GM12864 (cell line): ENCODE measurements around the gene DENND1A.

ENCODE experiments used
- DNase-seq: peaks from one replicate; pipeline ENCODE4 v3.0.0-alpha.2; 2011; ENCODE audit warnings: low read depth
- H3K4me3 ChIP-seq: 2 replicates; pipeline ENCODE4 v1.5.1; 2011; ENCODE audit warnings: mild to moderate bottlenecking, low read depth, low read length, control low read depth
- TF ChIP-seq, protein P1 (sequence below): IDR thresholded peaks from 2 replicates; pipeline ENCODE4 v1.5.1; 2011; ENCODE audit warnings: low read depth, mild to moderate bottlenecking, moderate library complexity, low read length, control low read depth, inconsistent platforms; ENCODE audit errors: missing control alignments

Gene DENND1A

DNA sequence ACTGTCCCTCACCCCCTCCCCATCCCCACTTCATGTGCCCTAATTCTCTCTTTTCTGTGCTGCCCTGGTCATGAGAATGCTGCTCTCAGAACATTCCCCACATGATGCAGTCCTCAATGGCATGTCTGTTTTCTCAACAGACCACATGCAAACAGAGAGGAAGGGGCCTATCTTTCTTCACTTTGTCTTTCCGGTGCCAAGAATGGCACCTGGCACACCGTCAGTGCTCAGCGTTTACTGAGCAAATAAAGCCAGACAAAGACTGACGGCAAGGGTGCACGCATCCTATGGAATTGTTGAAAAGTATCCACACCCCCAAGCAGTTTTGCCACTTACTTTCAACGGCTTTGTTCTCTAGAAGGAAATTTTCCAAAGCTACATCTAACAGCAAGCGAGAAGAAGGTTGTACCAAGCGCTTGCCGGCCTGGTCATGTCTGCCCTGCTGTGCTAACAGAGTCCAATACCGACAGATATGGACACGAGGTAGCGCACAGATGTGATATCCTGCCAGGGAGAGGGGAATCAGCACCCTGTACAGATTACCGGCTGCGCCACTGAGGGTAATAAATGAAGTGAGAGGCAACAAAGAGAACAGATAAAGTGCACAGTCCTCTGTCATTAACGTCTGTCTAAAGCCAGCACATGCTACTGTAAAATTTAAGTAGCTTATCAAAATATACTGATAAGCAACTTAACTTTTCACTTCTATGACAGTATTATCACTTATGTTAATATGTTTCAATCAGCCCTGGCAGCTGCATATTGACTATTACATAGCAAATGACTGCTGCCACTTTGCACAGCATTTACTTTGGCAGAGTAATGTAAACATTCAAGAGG lies 251.7 kb downstream of the DENND1A start:
- TF ChIP-seq, protein P1, sequence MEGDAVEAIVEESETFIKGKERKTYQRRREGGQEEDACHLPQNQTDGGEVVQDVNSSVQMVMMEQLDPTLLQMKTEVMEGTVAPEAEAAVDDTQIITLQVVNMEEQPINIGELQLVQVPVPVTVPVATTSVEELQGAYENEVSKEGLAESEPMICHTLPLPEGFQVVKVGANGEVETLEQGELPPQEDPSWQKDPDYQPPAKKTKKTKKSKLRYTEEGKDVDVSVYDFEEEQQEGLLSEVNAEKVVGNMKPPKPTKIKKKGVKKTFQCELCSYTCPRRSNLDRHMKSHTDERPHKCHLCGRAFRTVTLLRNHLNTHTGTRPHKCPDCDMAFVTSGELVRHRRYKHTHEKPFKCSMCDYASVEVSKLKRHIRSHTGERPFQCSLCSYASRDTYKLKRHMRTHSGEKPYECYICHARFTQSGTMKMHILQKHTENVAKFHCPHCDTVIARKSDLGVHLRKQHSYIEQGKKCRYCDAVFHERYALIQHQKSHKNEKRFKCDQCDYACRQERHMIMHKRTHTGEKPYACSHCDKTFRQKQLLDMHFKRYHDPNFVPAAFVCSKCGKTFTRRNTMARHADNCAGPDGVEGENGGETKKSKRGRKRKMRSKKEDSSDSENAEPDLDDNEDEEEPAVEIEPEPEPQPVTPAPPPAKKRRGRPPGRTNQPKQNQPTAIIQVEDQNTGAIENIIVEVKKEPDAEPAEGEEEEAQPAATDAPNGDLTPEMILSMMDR = no peak
- H3K4me3 ChIP-seq = no peak overlapping the region
- no peak for DNase-seq

DNA sequence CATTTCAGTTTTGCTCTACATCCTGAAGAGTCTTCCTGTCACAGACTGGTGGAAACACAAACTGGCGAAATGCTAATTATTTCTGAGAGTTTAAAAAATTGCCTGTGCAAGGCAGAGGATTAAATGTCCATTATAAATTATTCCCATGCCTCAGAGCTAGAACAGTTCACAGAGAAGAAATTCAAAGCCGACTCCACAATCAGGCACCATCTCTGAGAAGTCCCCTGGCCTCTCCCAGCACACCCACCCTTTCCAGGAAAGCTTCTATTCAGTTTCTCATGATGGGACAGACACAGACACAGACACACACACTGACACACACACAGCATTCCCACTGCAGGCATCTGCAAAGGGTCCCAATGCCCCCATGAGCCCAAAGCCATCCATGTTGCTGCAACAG lies 253.1 kb downstream of the DENND1A start:
- DNase-seq = no peak
- H3K4me3 ChIP-seq = no peak overlapping the region
- TF ChIP-seq, protein P1 = no peak

DNA sequence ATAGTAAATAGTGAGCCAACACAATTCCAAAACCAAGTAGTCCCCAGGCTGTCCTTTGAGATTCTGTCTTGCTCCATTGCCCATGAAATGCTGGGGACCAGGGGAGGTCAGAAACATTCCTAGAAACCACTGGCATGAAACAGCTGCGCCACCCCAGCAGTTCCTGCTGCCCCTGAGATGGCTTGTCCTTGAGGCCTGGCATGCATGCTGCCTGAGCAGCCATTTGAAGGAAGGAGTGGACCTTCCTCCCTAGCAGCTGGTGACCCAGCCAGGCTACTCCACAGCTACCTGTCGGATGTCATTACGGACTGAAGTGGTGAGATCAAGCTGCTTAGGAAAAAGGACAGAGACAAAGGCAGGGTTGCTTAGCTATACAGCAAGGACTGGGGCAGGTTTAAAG lies 260.6 kb downstream of the DENND1A start:
- no peak overlapping the region for H3K4me3 ChIP-seq
- TF ChIP-seq, protein P1 = no peak
- no peak for DNase-seq

DNA sequence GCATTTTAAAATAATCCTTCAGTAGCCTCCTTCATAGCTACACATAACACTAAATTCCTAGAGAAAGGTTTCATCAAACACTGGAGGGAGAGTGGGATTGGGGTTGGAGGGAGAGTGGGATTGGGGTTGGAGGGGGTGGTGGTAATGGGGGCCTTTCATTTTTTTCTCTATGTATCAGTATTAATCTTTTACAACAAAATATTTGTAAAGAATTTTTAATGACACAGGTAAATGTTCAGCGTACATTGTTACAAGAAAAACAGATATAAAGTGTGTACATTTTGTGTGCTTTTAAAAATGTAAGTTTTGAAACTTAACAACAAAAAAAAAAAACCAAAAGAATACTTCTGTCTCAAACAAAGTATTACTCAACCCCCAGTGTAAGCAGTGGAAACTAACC lies 266.4 kb downstream of the DENND1A start:
- H3K4me3 ChIP-seq = no peak overlapping the region
- TF ChIP-seq, protein P1 = no peak
- no peak for DNase-seq

DNA sequence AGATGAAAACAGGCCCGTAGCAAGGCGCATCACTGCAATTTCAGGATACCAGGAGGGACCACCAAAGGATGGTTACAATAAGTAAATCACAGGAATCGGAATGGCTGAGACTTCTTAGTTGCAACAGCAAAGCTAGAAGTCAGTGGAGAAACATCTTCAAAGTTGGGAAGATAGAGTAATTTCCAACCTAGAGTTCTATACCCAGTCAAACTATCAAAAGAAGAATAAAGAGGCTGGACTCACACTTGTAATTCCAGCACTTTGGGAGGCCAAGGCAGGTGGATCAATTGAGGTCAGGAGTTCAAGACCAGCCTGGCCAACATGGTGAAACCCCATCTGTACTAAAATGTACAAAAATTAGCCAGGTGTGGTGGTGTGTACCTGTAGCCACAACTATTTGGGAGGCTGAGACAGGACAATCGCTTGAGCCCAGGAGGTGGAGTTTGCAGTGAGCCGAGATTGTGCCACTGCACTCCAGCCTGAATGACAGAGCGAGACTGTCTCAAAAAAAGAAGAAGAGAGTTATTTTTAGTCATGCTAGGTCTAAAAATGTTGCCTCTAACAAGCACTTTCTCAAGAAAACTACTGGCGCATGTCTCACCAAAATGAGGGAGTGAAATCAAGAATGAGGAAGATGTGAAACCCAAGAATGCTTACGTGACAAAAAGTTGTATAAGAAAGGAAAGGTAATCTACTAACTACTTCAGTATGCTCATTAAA lies 267.7 kb downstream of the DENND1A start:
- TF ChIP-seq, protein P1 = no peak
- no peak for DNase-seq
- H3K4me3 ChIP-seq = no peak overlapping the region

DNA sequence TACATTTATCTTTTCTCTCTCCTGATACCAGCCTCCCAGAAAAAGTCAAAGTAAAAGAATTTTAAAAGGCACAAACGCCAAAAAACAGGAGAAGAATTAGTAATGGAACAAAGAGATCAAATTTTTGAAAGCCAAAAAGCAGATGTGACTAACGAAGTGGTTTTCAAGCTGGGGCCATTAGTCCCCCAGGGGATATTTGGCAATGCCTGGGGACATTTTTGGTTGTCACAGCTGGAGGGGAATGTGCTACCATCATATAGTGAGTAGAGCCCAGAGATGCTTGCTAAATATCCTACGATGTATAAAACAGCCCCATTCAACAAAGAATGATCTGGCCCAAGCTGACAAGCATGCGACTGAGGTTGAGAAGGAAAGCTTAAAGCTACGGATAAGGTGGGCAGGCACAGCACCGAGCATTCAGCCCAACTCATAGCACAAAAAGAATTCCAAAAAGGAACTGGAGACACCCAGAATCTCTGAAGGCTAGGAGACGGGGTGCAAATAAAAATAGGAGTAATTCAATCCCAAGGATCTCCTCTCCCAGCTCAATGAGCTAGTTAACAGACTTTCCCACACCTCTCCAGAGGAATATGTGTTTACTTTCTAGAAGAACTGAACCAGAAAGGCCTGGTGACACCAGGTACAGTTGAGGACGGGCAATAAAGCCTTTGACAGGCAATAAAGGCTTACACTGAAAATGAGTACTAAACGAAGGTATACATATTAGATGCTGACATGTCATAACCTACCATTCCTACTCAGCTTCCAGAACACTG lies 269.0 kb downstream of the DENND1A start:
- no peak for DNase-seq
- TF ChIP-seq, protein P1 = no peak
- no peak overlapping the region for H3K4me3 ChIP-seq
